ENCODE measurements around the gene HAP1.

GRCh38 chr17:41702712-41703111 lies 31.7 kb downstream of the HAP1 start:
- TF ChIP-seq, protein P1, sequence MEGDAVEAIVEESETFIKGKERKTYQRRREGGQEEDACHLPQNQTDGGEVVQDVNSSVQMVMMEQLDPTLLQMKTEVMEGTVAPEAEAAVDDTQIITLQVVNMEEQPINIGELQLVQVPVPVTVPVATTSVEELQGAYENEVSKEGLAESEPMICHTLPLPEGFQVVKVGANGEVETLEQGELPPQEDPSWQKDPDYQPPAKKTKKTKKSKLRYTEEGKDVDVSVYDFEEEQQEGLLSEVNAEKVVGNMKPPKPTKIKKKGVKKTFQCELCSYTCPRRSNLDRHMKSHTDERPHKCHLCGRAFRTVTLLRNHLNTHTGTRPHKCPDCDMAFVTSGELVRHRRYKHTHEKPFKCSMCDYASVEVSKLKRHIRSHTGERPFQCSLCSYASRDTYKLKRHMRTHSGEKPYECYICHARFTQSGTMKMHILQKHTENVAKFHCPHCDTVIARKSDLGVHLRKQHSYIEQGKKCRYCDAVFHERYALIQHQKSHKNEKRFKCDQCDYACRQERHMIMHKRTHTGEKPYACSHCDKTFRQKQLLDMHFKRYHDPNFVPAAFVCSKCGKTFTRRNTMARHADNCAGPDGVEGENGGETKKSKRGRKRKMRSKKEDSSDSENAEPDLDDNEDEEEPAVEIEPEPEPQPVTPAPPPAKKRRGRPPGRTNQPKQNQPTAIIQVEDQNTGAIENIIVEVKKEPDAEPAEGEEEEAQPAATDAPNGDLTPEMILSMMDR (IDR thresholded peaks at IDR 0.05), result no peak
- TF ChIP-seq POLR2AphosphoS5 (IDR thresholded peaks at IDR 0.05), result no peak
- no peak for TF ChIP-seq EP300 (IDR thresholded peaks at IDR 0.05)
- TF ChIP-seq POLR2A (IDR thresholded peaks at IDR 0.05), result no peak

All from sigmoid colon (tissue), 4 donors.